Neuronal stem cell (in vitro differentiated cells): ENCODE data around the gene SPAG16.

Experiments used
- DNase-seq: peaks from one replicate; pipeline ENCODE4 v3.0.0-alpha.2; 2013; ENCODE audit warnings: low spot score
- H2AFZ ChIP-seq: one replicate; pipeline ENCODE4 v1.6.1; 2013; ENCODE audit warnings: mild to moderate bottlenecking, low read length, inconsistent platforms
- H2AK5ac ChIP-seq: 2 replicates; pipeline ENCODE4 v1.6.1; 2013; ENCODE audit warnings: low read depth, mild to moderate bottlenecking, inconsistent platforms, low read length, moderate library complexity, mixed read lengths
- H2BK120ac ChIP-seq: 2 replicates; pipeline ENCODE4 v1.6.1; 2013; ENCODE audit warnings: low read depth, mild to moderate bottlenecking, inconsistent platforms, low read length, moderate library complexity, mixed read lengths
- H2BK12ac ChIP-seq: one replicate; pipeline ENCODE4 v1.6.1; 2013; ENCODE audit warnings: low read length, inconsistent platforms
- H2BK15ac ChIP-seq: 2 replicates; pipeline ENCODE4 v1.6.1; 2013; ENCODE audit warnings: mild to moderate bottlenecking, low read length, inconsistent platforms, mixed read lengths
- H2BK5ac ChIP-seq: one replicate; pipeline ENCODE4 v1.6.1; 2013; ENCODE audit warnings: inconsistent platforms, mild to moderate bottlenecking, low read length, moderate library complexity
- H3K14ac ChIP-seq: one replicate; pipeline ENCODE4 v1.6.1; 2013; ENCODE audit warnings: low read length, inconsistent platforms
- H3K18ac ChIP-seq: 2 replicates; pipeline ENCODE4 v1.6.1; 2013; ENCODE audit warnings: low read length, inconsistent platforms
- H3K23ac ChIP-seq: 2 replicates; pipeline ENCODE4 v1.6.1; 2013; ENCODE audit warnings: low read depth, mild to moderate bottlenecking, mixed read lengths, low read length, inconsistent platforms; ENCODE audit not compliant: poor library complexity
- H3K27ac ChIP-seq: replicated peaks from 3 replicates; pipeline ENCODE4 v1.5.1; 2013; ENCODE audit warnings: low read length, inconsistent platforms
- H3K27me3 ChIP-seq, 3 experiments: 2 replicates each; pipeline ENCODE4 v1.6.1; 2013; ENCODE audit warnings: low read length in 3 of 3, mild to moderate bottlenecking in 2 of 3, inconsistent platforms in 1 of 3, low read depth in 1 of 3, mixed read lengths in 1 of 3, moderate library complexity in 1 of 3; ENCODE audit not compliant: control insufficient read depth in 3 of 3, insufficient read depth in 3 of 3
- H3K36me3 ChIP-seq, 2 donors: replicated peaks in 1 of 2; 2 replicates each; pipeline ENCODE4 v1.6.1; 2013; ENCODE audit warnings: low read length in 2 of 2; ENCODE audit not compliant: control insufficient read depth in 2 of 2, insufficient read depth in 2 of 2
- H3K4ac ChIP-seq: 2 replicates; pipeline ENCODE4 v1.6.1; 2013; ENCODE audit warnings: inconsistent platforms, mild to moderate bottlenecking, low read length, moderate library complexity
- H3K4me1 ChIP-seq, 2 donors: 1 replicate in 1 of 2; 2 replicates in 1 of 2; pipeline ENCODE4 v1.6.1; 2013; ENCODE audit warnings: low read length in 2 of 2, low read depth in 1 of 2; ENCODE audit not compliant: control insufficient read depth in 2 of 2, insufficient read depth in 1 of 2
- H3K4me2 ChIP-seq: one replicate; pipeline ENCODE4 v1.6.1; 2013; ENCODE audit warnings: mild to moderate bottlenecking, low read length, inconsistent platforms; ENCODE audit not compliant: insufficient read depth, poor library complexity, severe bottlenecking
- H3K4me3 ChIP-seq, 2 donors: 2 replicates each; pipeline ENCODE4 v1.5.1; 2013; ENCODE audit warnings: low read length in 2 of 2, mild to moderate bottlenecking in 2 of 2, inconsistent platforms in 1 of 2, moderate library complexity in 1 of 2
- H3K79me1 ChIP-seq: one replicate; pipeline ENCODE4 v1.6.1; 2013; ENCODE audit warnings: low read depth, mild to moderate bottlenecking, inconsistent platforms, low read length, moderate library complexity
- H3K9ac ChIP-seq: one replicate; pipeline ENCODE4 v1.6.1; 2013; ENCODE audit warnings: mild to moderate bottlenecking, low read depth, low read length, inconsistent platforms; ENCODE audit not compliant: poor library complexity
- H3K9me3 ChIP-seq, 2 donors: replicated peaks in 1 of 2; 2 replicates each; pipeline versions ENCODE3 to v1.6.1; 2013; ENCODE audit warnings: low read length in 2 of 2, mild to moderate bottlenecking in 2 of 2, inconsistent platforms in 1 of 2, low read depth in 1 of 2, mixed read lengths in 1 of 2, moderate library complexity in 1 of 2; ENCODE audit not compliant: control insufficient read depth in 2 of 2, insufficient read depth in 1 of 2
- H4K8ac ChIP-seq: one replicate; pipeline ENCODE4 v1.6.1; 2013; ENCODE audit warnings: low read depth, mild to moderate bottlenecking, inconsistent platforms, low read length, moderate library complexity
- H4K91ac ChIP-seq: one replicate; pipeline ENCODE4 v1.6.1; 2013; ENCODE audit warnings: low read length, low read depth, mild to moderate bottlenecking, inconsistent platforms; ENCODE audit not compliant: poor library complexity
- WGBS, 2 donors: extraction: QIAGEN DNeasy Blood & Tissue Kit; methylation state at CpG; one replicate each; pipeline ENCODE4 v1.1.7; 2013; ENCODE audit warnings: missing lambda C conversion rate in 2 of 2, mixed read lengths in 1 of 2; ENCODE audit not compliant: insufficient read length in 2 of 2, insufficient replicate concordance in 1 of 2; ENCODE audit errors: extremely low coverage in 2 of 2; 5-methylcytosine and 5-hydroxymethylcytosine counted together

The SPAG16 gene

DNA sequence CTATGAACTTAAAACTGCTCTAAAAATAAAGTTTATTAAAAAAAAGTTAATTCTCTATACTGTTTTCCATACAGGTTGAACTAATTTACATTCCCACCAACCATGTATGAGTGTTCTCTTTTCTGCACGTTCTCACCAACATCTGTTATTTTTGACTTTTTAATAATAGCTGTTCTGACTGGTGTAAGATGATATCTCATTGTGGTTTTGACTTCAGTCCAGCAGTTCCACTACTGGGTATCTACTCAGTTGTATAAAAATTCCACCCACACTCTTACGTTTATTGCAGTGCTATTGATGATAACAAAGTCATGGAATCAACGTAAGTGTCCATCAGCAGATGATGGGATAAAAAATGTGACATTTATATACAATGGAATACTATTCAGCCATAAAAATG is 33.7 kb downstream of the SPAG16 start:
- H3K4ac ChIP-seq: no peak overlapping the region
- peaks cover 1 to 52% of the 10 kb centered on the region in 2 donors for H3K36me3 ChIP-seq
- no peak for DNase-seq
- no peak overlapping the region for H3K4me3 ChIP-seq
- no peak overlapping the region for H2BK120ac ChIP-seq
- H2AFZ ChIP-seq: no peak overlapping the region
- no peak overlapping the region for H3K23ac ChIP-seq
- no peak overlapping the region for H3K4me2 ChIP-seq
- no peak overlapping the region for H2BK15ac ChIP-seq
- H3K27me3 ChIP-seq: no peaks in the 10 kb centered on the region
- H2BK5ac ChIP-seq: no peak overlapping the region
- H3K9ac ChIP-seq: no peak overlapping the region
- no peak overlapping the region for H3K18ac ChIP-seq
- no peaks in the 10 kb centered on the region for H3K4me1 ChIP-seq
- no CpG with 5 or more reads among the region's 3 CpGs for WGBS, 2 donors
- no peak overlapping the region for H3K14ac ChIP-seq
- peaks cover 0 to 9% of the 10 kb centered on the region in 2 donors for H3K9me3 ChIP-seq
- H2BK12ac ChIP-seq: no peak overlapping the region
- H3K79me1 ChIP-seq: no peaks in the 10 kb centered on the region
- no peak overlapping the region for H4K8ac ChIP-seq
- H3K27ac ChIP-seq: no peak overlapping the region
- H2AK5ac ChIP-seq: no peak overlapping the region
- no peak overlapping the region for H4K91ac ChIP-seq

DNA sequence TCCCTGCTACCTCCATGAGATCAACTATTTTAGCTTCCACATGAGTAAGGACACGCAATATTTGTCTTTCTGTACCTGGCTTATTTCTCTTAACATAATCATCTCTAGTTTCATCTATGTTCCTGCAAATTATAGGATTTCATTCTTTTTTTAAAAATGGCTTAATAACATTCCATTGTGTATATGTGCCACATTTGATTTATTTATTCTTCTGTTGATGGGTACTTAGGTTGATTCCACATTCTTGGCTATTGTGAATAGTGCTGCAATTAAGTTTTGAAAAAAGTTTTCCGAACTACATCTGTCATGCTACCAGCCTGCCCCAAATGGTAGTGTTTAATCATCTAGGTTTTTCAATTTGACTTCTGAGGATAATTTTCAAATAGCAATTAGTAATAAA is 36.3 kb downstream of the SPAG16 start:
- no peak overlapping the region for H3K4me2 ChIP-seq
- no peak overlapping the region for H4K91ac ChIP-seq
- no peak overlapping the region for H2BK15ac ChIP-seq
- H3K4me3 ChIP-seq: no peak overlapping the region
- H2AK5ac ChIP-seq: no peak overlapping the region
- H3K18ac ChIP-seq: no peak overlapping the region
- no peak overlapping the region for H3K4ac ChIP-seq
- H3K36me3 ChIP-seq: peaks cover 1 to 45% of the 10 kb centered on the region in 2 donors
- no CpG with 5 or more reads among the region's 2 CpGs for WGBS, 2 donors
- no peak overlapping the region for H2AFZ ChIP-seq
- no peak overlapping the region for H2BK12ac ChIP-seq
- no peaks in the 10 kb centered on the region for H3K4me1 ChIP-seq
- no peaks in the 10 kb centered on the region for H3K79me1 ChIP-seq
- no peak overlapping the region for H2BK5ac ChIP-seq
- no peak overlapping the region for H3K9ac ChIP-seq
- no peak overlapping the region for H2BK120ac ChIP-seq
- H3K27ac ChIP-seq: no peak overlapping the region
- H3K9me3 ChIP-seq: peaks cover 0 to 9% of the 10 kb centered on the region in 2 donors
- no peak for DNase-seq
- H3K27me3 ChIP-seq: no peaks in the 10 kb centered on the region
- H4K8ac ChIP-seq: no peak overlapping the region
- H3K23ac ChIP-seq: no peak overlapping the region
- H3K14ac ChIP-seq: no peak overlapping the region

DNA sequence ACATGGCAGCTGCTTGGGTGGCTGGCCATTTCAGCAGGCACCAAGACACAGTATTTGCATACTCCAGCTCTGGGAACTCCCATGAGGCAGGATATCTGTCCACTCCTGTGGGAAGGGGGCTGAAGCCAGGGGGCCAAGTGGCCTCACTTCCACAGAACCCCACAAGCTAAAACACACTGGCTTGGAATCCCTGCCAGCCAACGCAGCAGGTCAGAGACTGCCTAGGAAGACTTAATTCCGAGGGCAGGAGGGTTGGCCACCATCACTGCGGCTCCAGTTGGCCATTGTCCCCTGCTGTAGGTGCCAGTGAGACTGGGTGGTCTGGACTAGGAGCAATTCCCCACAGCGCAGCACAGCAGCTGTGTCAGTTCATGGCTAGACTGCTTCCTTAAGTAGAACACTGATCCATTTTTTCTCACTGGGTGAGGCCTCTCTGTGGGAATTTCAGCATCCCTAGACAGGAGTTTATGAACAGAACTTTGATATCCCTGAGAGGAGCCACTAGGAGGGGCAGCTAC is 52.0 kb downstream of the SPAG16 start:
- Histone ChIP-seq H3K36me3 (no peaks in the 10 kb centered on the region), H2BK12ac (no peak overlapping the region), H3K9me3 (peaks cover 14% of the 10 kb centered on the region in 2 donors), H2BK5ac (no peak overlapping the region), H3K4me2 (no peak overlapping the region), H3K4me1 (no peaks in the 10 kb centered on the region), H3K9ac (no peak overlapping the region), H3K18ac (peak overlapping the region; percentile 11), H4K91ac (no peak overlapping the region), H4K8ac (no peak overlapping the region), H2BK15ac (no peak overlapping the region), H3K27ac (no peak overlapping the region), H3K4ac (no peak overlapping the region), H3K79me1 (no peaks in the 10 kb centered on the region), H3K4me3 (no peak overlapping the region), H2AFZ (no peak overlapping the region), H3K27me3 (no peaks in the 10 kb centered on the region), H2BK120ac (no peak overlapping the region), H2AK5ac (peak overlapping the region; percentile 20), H3K14ac (no peak overlapping the region), H3K23ac (no peak overlapping the region)
- WGBS, 2 donors: no CpG with 5 or more reads among the region's 4 CpGs
- DNase-seq: no peak

DNA sequence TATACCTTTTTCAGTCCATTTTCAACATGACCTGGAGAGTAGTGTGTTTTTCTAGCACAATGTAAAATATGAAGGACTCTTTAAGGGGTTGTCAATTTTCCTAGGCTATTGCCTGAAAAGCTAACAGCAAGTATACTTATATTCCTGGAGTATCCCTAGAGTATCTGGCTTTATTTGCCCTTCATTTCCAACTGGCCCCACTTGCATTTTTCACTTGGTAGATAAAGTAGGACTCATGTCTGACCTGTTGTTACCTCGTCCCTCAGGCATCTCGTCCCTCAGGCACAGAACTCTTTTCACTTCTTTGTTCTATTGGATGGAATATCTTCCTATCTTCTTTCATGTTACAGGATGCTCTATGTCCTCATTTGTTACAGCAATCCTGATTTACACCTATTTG is 69.2 kb downstream of the SPAG16 start:
- Histone ChIP-seq H3K4me1 (no peaks in the 10 kb centered on the region), H3K4me2 (no peak overlapping the region), H3K27me3 (no peaks in the 10 kb centered on the region), H3K79me1 (no peaks in the 10 kb centered on the region), H3K9ac (no peak overlapping the region), H2BK15ac (no peak overlapping the region), H2BK12ac (no peak overlapping the region), H2BK5ac (no peak overlapping the region), H3K36me3 (no peaks in the 10 kb centered on the region), H2AFZ (no peak overlapping the region), H4K91ac (no peak overlapping the region), H4K8ac (no peak overlapping the region), H2BK120ac (no peak overlapping the region), H3K18ac (no peak overlapping the region), H3K14ac (no peak overlapping the region), H3K27ac (no peak overlapping the region), H2AK5ac (no peak overlapping the region), H3K23ac (no peak overlapping the region), H3K4me3 (no peak overlapping the region), H3K9me3 (no peaks in the 10 kb centered on the region), H3K4ac (no peak overlapping the region)
- WGBS, 2 donors: no CpG with 5 or more reads among the region's 2 CpGs
- no peak for DNase-seq
